HT1080 (cell line): ENCODE data around the gene XG. TPM values are rescaled to one million over a fixed set of nuclear protein-coding genes. Genes with fewer than 3 reads are reported as not detected.
"Not testable (repeated sequence)": the region's sequence is repeated elsewhere in the genome, so short reads cannot be mapped to it uniquely, and the experiment has no call there.

Experiments
- DNase-seq: peaks from one replicate; pipeline ENCODE4 v3.0.0-alpha.2; 2015; ENCODE audit warnings: low read depth
- polyA plus RNA-seq, 2 experiments: library from polyadenylated mRNA; depleted of rRNA; stranded (reverse); fragments of >200 nt; gene quantifications; 2 replicates each; pipeline ENCODE4 v1.2.3, GENCODE V29; 2015
- total RNA-seq: library from RNA; depleted of rRNA; stranded (reverse); fragments of >200 nt; shearing (Covaris generic); gene quantifications from 2 replicates; pipeline ENCODE4 v1.2.3, GENCODE V29; 2014; rRNA removed

The XG gene, protein sequence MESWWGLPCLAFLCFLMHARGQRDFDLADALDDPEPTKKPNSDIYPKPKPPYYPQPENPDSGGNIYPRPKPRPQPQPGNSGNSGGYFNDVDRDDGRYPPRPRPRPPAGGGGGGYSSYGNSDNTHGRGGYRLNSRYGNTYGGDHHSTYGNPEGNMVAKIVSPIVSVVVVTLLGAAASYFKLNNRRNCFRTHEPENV
- not detected in 2 replicates for total RNA-seq
- polyA plus RNA-seq (2015; cell fraction: cytosol; rRNA removed): 0.08 TPM in 1 of 2 replicates, not detected in the other
- polyA plus RNA-seq (2015; cell fraction: nucleus; rRNA removed): not detected in 2 replicates

DNA sequence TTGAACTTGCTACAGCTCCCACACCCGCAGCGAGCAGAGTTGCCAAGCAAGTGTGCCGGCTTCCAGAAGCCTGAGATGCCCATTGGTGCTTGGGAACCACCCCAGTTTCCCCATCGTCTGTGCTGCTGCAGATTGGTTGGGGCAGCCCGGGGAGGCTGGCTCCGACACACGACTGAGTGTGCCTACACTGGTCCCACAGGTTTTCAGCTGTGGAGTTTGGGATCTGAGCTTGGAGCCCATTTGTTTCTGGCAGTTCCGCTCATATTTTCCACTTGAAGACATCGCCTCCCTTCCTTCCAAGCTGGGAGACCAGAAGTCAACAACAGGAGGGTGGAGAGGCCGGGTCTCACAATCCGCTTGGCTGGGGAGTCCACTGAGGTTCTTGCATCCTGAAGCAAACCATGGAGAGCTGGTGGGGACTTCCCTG lies at the start of gene XG:
Gene XG, plus strand, starts transcription at position 167 of the 427 bp plus-strand sequence. Its CDS starts 235 bp downstream, at position 402.
- DNase-seq: not testable (repeated sequence)

DNA sequence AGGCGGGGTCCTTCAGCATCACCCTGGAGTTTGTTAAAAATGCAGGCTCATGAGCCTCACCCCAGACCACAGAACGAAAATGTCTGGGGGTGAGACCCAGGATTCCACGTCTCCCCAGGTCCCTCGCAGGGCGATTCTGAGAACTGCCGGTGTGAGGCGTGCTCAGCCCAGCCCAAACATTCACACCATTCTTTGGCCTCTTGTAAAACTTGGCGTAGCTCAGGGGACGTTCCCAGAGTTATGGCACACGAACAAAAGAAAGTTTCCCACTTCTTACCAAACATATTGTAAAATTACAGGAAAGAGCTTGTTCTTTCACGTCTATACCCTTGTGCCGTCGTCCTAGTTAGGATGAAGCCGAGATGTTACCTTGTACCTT lies 47.9 kb upstream of the XG start:
- no peak for DNase-seq

DNA sequence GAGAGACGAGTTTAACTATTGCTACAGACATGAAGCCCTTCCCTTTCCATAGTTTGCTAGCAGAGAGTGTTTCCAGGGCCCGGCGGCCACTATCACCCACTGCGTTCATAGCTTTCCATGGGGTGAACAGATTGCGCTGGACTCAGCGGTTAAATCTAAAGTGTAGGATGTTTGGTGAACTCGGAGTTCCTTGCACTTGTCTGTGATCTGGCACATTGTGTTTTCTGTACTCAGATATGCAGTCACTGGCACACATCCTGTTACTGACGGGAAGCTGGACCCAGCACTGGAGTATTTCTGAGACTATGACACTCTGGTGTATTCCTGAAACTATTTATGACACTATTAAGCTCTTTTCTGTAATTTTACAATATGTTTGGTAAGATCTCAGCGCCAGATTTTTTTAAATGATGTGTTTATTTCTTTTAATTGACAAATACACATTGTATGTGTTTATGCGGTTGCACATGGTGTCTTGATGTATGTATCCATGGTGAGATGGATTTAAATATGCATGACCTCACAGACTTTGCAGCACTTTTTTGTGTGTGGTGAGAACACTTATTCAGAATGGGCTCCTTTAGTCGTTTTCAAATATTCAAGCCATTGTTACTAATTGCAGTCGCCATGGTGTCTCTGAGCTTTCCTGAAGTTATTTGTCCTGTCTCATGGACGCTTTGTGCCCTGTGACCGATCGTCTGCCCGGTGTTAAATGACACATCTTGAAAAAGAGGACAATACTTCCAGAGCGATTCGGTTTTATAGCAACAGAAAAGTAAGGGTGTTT lies 46.6 kb upstream of the XG start:
- no peak for DNase-seq

DNA sequence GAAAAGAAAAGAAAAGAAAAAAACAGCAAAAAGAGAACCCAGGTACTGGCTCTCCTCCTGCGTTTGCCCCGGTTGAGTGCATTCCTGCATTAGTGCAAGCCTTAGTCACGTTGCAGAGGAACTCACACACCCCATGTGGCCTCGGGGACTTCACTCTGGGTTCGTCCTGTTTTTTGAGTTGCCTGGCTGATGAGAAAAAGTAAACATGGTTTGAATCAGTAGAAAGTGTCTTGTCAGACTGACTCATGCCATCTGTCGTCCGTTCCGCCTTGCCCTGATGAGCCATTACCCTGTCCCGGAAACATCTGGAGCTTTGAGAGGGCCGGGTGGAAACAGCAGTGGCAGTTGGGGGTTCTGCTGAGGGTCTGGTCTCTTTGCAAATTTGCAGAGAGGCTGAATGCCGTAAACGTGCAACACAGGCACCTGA lies 44.5 kb upstream of the XG start:
- DNase-seq: peak; percentile 98

DNA sequence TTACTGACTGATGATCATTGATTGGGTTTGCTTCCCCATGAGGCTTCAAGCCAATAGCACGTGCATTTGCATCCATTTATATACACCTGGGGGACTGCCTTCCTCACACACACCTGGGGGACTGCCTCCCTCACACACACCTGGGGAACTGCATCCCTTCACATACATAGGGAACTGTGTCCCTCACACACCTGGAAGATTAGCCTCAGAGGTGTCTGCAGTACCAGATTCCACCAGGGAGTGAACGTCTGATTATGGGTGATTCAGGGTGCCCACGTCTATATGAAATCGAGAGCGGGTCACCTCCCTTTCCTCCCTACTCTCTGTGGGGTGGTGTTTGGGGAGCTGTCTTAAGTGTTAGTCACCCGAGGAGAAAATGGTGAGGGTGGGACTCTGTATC lies 43.8 kb upstream of the XG start:
- DNase-seq: peak; percentile 12

DNA sequence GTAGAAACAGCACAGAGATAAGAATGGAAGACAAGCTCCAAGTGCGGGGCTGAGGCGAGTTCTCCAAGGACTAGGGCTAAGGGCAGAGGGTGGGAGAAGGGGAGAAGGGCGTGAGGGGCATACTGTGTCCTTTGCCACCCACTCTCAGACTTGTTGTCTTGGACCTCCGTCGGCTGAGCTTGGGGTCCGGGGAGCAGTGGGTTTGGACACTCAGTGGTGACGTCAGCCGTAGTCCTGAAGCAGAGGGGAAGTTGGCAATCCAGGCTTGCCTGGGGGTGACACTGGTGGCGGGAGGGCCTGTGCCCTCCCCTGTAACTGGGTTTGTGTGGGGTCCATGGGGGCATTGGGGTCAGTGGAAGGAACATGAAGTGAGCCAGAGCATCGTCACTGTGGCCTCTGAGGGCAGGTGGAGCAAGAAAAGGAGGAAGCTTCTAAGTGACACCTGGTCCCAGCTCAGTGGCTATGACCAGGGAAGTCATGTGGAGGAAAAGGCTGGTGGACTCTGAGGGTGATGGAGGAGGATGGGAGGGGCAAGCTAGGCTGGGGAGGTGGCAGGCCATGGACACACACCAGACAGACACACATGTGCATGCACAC lies 43.1 kb upstream of the XG start:
- no peak for DNase-seq

DNA sequence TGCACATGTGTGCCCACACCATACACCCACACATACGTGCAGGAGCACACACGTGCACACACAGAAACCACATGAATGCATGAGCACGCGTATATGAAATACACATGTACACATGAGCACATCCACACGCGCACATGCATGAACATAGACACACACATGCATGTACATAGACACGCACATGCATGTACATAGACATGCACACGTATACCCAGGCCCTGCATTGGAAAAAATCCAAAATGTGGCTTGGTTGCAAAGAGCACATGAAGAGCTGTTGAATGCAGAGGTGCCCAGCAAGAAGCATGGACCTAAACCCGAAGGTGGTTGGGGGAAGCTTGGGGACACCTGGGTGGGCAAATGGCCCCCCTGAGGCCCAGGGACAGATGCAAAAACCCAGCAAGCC lies 42.3 kb upstream of the XG start:
- no peak for DNase-seq

DNA sequence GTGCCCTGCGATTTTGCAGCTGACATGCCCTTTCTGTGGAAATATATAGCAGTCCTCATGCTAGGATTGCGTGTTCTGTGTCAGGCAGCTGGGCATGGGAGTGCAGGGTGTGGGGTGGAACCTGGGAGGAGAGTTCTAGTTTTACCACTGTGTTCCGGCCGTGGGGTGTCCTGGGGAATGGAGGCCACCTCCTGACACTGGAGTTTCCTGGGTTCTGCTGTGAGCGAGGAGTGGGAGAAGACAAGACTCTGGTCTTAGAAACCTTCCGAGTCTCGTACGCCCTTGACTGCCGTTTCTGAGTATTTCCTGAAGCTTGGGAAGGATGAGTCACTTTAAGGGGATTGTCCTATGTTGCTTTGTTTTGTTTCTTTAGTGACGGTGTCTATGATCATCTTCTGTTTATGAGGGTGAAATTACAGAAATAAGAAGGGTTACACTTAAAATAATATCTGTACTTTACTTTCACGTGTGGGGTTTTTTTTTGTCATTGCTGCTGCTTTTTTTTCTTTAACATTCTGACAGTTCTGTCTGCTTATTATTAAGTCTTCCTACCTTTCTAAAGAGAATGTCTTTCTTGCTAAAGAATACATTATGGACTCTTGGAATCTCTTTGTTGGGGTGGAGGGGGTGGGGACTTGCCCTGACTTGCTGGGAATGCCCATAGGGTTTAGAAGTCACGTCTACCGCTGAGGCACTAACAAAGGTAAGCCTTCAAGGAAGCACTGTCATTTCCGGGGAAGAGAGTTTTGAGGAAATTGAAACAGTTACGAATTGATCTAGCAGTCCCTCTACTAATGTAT lies 41.6 kb upstream of the XG start:
- peak; percentile 90 for DNase-seq

DNA sequence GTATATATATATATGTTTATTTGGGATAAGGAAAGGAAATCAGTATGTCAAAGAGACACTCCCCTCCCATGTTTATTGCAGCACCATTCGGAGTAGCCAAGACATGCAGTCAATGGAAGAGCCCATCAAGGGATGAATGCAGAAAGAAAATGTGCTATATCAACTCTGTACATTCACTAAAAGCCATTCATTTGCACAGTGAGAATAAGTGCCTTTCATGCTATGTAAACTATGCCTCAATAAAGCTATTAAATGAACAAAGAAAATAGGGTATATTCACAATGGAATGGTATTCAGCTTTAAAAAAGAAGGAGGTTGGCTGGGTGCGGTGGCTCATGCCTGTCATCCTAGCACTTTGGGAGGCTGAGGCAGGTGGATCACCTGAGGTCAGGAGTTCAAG lies 40.4 kb upstream of the XG start:
- DNase-seq: no peak

DNA sequence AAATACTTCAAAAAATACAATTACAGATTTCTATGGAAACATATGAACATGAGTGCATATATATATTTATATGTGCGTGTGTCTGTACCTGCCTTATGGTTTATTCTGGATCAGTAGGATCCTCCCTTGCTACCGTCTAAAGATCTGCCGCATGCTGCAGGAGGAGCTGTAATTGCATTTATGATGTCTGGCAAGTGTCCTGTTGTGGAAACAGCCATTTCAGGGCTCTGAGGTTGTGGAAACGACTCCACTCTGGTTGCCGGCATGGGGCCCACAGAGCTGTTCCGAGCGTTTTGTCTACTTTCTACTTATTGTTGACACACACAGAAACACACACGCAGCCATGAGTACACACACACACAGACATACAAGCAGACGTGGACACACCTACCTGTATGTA lies 39.4 kb upstream of the XG start:
- DNase-seq: no peak

DNA sequence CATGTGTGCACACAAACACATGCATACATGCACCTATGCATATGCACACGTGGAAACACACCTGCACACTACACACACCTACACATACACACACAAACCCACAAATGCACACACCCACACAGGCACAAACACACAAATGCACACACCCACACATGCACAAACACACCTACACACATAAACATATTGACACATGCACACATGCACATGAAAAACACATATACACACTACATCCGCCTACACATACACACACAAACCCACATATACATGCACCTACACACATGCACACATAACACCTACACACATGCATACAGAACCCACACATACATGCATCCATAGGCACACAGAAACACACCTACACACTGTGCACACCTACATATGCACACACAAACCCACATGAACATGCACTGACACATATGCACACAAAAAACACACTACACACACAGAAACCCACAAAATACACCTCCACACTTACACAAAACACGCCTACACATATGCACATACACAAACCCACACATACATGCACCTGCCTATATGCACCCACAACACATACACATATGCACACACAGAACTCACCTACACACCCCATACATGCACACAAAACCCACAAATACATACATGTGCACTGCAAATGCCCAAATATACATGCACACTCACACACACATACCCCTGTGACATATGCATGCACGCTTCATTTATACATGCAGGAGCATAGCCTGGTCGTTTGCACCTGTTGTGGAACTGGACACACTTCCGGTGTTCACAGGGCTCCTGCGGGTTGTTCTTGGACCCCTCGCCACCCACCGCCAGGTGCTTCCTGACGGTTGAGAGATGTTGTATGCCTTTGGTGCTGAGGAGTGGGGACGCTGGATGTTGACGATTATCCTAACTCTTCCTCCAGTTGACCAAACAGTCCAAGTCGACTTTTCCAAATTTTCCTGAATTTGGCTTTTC lies 38.7 kb upstream of the XG start:
- DNase-seq: no peak

GRCh38 chrX:2714551-2714950 lies 37.3 kb upstream of the XG start:
- no peak for DNase-seq

GRCh38 chrX:2715066-2715600 lies 36.7 kb upstream of the XG start:
- DNase-seq: no peak

DNA sequence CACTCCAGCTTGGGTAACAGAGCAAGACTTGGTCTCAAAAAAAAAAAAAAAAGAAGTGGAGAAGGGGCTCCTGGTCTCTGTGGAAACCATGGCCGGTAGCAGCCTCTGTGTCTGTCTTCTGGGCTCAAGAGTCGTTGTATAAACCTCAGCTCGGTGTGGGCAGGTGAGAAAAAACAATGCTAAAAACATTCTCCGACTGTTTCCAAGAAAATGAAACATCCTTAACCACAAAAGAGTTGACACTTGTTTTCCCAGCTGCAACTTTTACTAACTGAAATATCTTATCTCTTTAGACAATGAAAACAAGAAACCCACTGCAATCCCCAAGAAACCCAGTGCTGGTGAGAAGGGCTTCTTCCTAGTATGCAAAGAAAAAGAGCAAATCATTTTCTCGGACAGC lies 34.5 kb upstream of the XG start:
- DNase-seq: no peak

DNA sequence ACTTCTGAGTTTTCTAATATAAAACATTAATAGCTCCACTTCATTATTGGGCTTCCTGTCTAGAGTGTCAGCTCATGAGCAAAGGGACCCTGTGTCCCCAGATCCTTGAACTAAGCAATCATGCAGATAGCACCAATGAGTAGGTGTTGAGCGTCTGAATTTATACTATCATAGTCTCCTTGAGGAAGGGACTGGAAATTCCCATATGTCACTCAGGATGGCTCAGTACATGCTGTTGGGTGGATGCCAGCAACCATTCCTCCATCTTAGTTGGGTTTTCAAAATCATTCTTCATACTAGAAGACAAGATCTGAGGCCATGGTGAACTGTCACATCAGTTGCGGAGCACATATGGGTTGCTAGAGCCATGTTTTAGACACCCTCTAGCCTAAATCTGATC lies 33.0 kb upstream of the XG start:
- no peak for DNase-seq

DNA sequence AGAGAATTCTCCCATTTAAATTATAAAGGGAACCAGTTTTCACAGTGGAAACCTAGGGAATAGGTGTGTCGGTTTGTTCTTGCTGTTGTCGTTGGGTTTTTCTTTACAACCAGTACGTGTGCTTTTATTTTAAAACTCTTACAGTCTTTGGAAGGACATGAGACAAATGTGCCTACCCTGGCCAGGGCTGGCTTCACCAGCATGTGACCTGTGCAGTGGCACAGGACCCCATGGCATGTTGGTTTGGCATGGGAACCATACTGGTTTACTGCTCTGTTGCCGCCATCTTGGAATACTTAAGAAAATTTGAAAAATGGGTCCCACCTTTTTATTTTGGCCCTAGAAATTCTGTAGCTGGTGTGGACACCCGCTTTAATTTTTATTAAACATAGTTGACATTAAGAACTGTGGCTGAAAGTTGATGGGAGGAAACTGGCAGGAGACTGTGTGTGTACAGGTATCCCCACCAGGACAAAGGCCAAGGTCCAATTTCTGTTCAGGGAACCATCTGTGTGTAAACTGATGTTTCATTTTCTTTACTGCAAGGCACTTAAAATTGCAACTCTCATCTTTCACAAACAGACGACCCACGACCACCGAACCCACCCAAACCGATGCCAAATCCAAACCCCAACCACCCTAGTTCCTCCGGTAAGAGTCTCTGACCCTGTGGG lies 31.9 kb upstream of the XG start:
- no peak for DNase-seq

DNA sequence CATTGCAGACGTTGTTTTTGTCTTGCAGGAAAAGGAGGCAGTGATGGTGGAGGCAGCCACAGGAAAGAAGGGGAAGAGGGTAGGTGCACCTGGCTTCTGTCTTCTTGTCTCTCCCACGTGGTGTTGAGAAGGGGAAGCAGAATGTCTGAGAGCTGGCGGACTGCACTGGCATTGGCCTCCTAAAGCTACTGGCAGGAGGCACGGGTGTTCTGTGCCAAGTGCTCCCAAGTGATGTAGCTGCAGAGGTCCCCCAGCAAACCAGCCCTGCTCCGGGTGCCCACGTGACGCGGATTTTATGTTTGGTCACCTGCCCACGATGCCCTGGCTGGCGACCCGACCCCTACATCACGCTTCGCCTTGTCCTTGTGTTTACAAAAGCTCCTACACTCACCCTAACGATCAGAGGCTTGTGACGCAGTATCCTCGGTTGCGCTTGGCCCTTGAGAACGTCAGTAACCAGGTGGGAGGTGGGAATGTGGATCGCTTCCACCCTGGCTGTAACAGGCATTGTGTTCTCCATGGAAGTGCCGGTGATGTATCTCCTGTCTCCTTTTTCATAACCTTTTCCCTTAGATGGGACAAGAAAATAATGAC lies 28.5 kb upstream of the XG start:
- no peak for DNase-seq

- not testable (repeated sequence) for DNase-seq
These were observed 24.6 kb upstream of the XG start for GRCh38 chrX:2727264-2727663.

GRCh38 chrX:2732076-2732475 lies 19.8 kb upstream of the XG start:
- DNase-seq: no peak
